Activated B cell treated with CpG ODN at 0.5 μM for 24 hours (primary cell): Measurements from ENCODE around the gene ZAR1L. TPM values are rescaled to one million over a fixed set of nuclear protein-coding genes. Genes with fewer than 3 reads are reported as not detected.

ENCODE experiments used
- ATAC-seq: fragments of 200-7000 bp; cut with Tn5 transposase; one replicate; pipeline ENCODE4 v1.10.0; 2021; ENCODE audit warnings: low read depth, mild to moderate bottlenecking, moderate library complexity
- CTCF ChIA-PET: fragments of 350-600 bp; sonication (Branson Sonifier 250); formaldehyde crosslinking; loops from one replicate; lab custom pipeline; 2021; ENCODE audit warnings: antibody characterized with exemption; lab: Charles Lee
- POLR2A ChIA-PET: fragments of 350-600 bp; sonication (Branson Sonifier 250); formaldehyde crosslinking; loops from one replicate; lab custom pipeline; 2021; ENCODE audit warnings: antibody characterized with exemption; lab: Charles Lee
- DNase-seq: peaks from one replicate; pipeline ENCODE4 v3.0.0; 2022
- H3K27ac Mint-ChIP-seq: one replicate; pipeline ENCODE4 v1.8.0; 2020; ENCODE audit warnings: mixed read lengths
- H3K27me3 Mint-ChIP-seq: one replicate; pipeline ENCODE4 v1.8.0; 2021; ENCODE audit warnings: mixed read lengths
- H3K36me3 Mint-ChIP-seq: one replicate; pipeline ENCODE4 v1.8.0; 2021; ENCODE audit warnings: low read depth, mixed read lengths
- H3K4me1 Mint-ChIP-seq: one replicate; pipeline ENCODE4 v1.8.0; 2021; ENCODE audit warnings: mixed read lengths
- H3K4me3 Mint-ChIP-seq: one replicate; pipeline ENCODE4 v1.8.0; 2020; ENCODE audit warnings: mild to moderate bottlenecking, mixed read lengths
- H3K9me3 Mint-ChIP-seq: one replicate; pipeline ENCODE4 v1.8.0; 2020; ENCODE audit warnings: mixed read lengths
- intact Hi-C: fragments of 100-400 bp; cut with micrococcal nuclease; formaldehyde crosslinking; loops from one replicate; pipeline ENCODE4 v1.15.1; 2024
- total RNA-seq: library from RNA; stranded (reverse); gene quantifications from 2 replicates; pipeline ENCODE4 v1.2.3, GENCODE V29; 2022
- TF ChIP-seq, protein P1 (sequence below): fragments of 200-600 bp; IDR thresholded peaks from one replicate; pipeline ENCODE4 v1.8.0; 2022; ENCODE audit warnings: antibody characterized with exemption, mild to moderate bottlenecking

Gene ZAR1L
- total RNA-seq, 1 donor from 2014 or later, result not detected

DNA sequence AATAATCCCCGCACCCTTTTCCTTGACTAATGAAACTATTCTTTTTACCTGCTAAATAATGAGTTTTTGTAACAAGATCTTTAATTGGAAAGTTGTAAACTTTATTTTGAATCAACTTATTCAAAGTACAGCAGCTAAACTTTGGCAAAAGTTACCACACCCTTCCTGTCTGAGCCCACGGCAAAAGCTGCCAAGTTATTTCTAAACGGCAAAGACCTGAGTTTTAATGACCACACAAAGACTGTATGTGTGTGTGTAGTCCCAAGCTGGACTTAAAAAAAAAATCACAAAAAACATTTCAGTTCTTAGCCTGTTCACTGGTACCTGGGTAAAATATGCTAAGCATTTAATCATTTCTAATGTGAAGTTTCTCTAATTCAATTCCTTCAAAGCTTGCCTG, 60.7 kb downstream of the ZAR1L start:
- ATAC-seq (no peak), DNase-seq (no peak)
- H3K4me3 Mint-ChIP-seq, result no peak overlapping the region
- H3K27me3 Mint-ChIP-seq, result no peaks in the 10 kb centered on the region
- intact Hi-C loops, result no loop called here
- TF ChIP-seq, protein P1, sequence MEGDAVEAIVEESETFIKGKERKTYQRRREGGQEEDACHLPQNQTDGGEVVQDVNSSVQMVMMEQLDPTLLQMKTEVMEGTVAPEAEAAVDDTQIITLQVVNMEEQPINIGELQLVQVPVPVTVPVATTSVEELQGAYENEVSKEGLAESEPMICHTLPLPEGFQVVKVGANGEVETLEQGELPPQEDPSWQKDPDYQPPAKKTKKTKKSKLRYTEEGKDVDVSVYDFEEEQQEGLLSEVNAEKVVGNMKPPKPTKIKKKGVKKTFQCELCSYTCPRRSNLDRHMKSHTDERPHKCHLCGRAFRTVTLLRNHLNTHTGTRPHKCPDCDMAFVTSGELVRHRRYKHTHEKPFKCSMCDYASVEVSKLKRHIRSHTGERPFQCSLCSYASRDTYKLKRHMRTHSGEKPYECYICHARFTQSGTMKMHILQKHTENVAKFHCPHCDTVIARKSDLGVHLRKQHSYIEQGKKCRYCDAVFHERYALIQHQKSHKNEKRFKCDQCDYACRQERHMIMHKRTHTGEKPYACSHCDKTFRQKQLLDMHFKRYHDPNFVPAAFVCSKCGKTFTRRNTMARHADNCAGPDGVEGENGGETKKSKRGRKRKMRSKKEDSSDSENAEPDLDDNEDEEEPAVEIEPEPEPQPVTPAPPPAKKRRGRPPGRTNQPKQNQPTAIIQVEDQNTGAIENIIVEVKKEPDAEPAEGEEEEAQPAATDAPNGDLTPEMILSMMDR, result no peak
- no peaks in the 10 kb centered on the region for H3K36me3 Mint-ChIP-seq
- H3K4me1 Mint-ChIP-seq, result no peaks in the 10 kb centered on the region
- ChIA-PET CTCF (interaction anchor here (1.4 kb wide), 1 partner anchor 14 kb away, joined by 4 read pairs; no protein-coding TSS in a partner anchor), POLR2A (no interaction called here)
- H3K9me3 Mint-ChIP-seq, result no peaks in the 10 kb centered on the region
- H3K27ac Mint-ChIP-seq, result no peak overlapping the region

DNA sequence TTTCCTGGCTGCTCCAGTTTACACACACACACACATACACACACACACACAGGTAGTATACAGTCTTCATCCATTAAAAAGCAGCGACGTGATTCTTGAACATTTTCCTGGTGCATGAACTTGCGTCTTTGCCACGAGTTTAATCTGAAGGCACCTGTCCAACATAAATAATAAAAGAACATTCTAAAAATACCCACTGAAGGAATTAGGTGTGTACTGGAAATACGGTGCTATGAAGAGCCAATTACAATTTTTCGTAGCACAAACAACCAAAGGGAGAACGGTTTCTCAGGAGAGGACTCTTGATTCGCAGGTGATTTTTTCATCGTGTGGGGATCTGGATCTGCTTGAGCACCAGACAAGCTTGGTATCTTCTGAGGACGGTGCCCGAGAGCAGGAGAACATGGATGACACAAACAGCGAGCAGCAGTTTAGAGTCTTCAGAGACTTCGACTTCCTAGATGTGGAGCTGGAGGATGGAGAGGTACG, 61.2 kb downstream of the ZAR1L start:
- ChIA-PET POLR2A (no interaction called here), CTCF (interaction anchor here (1.4 kb wide), 1 partner anchor 14 kb away, joined by 4 read pairs; no protein-coding TSS in a partner anchor)
- intact Hi-C loops, result no loop called here
- H3K9me3 Mint-ChIP-seq, result no peaks in the 10 kb centered on the region
- H3K36me3 Mint-ChIP-seq, result no peaks in the 10 kb centered on the region
- no peak for ATAC-seq
- no peak for DNase-seq
- H3K4me3 Mint-ChIP-seq, result no peak overlapping the region
- no peak overlapping the region for H3K27ac Mint-ChIP-seq
- no peaks in the 10 kb centered on the region for H3K27me3 Mint-ChIP-seq
- TF ChIP-seq, protein P1, result no peak
- no peaks in the 10 kb centered on the region for H3K4me1 Mint-ChIP-seq

Other genes with a start within 250 kb of the ZAR1L start
- gene BRCA2, start 145 bp upstream of the ZAR1L start, total RNA-seq, result 4.5 and 6.6 TPM in 2 replicates
- 23.0 and 24.3 TPM in 2 replicates for gene N4BP2L1, start 112.8 kb upstream of the ZAR1L start, total RNA-seq
- 118 and 153 TPM in 2 replicates for gene N4BP2L2, start 223.4 kb upstream of the ZAR1L start, total RNA-seq